ENCODE data around the gene DPP6. TPM values are rescaled to one million over a fixed set of nuclear protein-coding genes. Genes with fewer than 3 reads are reported as not detected.

Gene DPP6
- total and polyA plus RNA-seq, 5 donors from 2014 or later: not detected

DNA sequence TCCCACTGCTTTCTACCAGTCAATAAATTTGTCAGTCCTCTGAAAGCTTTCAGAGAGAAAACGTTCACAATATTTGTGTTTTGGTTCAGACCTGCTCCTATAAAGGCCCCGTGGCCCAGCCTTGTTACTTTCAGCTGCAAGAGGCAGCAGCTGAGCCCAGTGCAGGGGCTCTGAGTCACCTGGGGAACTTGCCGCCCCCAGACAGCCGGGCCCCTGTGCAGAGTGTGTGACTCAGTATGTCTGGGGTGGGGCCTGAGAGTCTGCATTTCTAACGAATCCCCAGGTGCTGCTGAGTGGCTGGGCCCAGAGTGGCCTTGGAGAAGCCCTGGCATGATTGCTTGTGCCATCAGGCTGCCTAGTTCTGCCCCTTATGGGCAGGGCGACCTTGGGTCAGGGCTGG, 647.2 kb downstream of the DPP6 start:
- Mint-ChIP-seq H3K36me3 (no peaks in the 10 kb centered on the region), H3K27ac (no peak overlapping the region), H3K4me1 (no peaks in the 10 kb centered on the region), H3K9me3 (peaks cover 1 to 9% (median 4%) of the 10 kb centered on the region in 7 donors), H3K27me3 (peaks cover 5% of the 10 kb centered on the region), H3K4me3 (no peak overlapping the region)
- ATAC-seq (ENCODE audit: low read depth in 2 of 2): no peak
- Histone ChIP-seq H3K27me3 (ENCODE audit: control insufficient read depth, insufficient read depth, low read length) (no peaks in the 10 kb centered on the region), H3K27ac (ENCODE audit: insufficient read depth, low read length, poor library complexity, severe bottlenecking) (no peak overlapping the region), H3K4me1 (ENCODE audit: control insufficient read depth, insufficient read depth, low read length, poor library complexity, severe bottlenecking) (no peaks in the 10 kb centered on the region), H3K9me3 (ENCODE audit: control insufficient read depth in 2 of 2, low read length in 2 of 2) (no peaks in the 10 kb centered on the region), H3K36me3 (ENCODE audit: control insufficient read depth, insufficient read depth, low read length) (no peaks in the 10 kb centered on the region), H3K4me3 (ENCODE audit: low read depth, low read length) (no peak overlapping the region)
- no peak for DNase-seq

DNA sequence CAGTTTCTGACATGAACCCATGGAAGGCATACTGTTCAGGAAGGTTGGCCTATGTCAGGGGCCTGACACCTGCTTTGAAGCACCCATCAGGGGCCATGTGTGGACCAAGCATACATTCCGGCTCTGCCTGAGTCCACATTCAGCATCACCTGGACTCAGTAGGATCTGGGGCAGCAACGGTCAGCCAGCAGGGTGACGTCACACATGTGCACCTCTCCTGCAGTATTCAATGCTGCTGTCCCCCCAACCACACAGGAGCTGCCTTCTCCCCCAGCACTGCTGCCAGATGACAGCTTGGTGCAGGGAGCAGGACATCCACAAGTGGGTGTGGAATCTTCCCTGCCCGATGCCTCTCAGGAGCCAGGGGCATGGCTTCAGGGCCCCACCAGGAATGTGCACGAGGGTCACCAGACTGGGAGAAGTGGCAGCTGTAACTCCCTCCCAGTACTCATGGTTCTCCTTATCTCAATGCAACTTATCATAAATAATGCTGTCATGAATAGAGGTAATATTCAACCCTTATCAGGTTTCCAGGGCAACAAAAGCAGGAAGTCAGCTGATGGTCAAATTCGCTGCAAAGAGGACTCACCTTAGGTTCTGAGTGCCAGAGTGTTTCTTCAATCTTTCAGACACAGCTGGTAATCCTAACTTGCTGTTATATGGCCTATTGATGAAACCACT, 657.8 kb downstream of the DPP6 start:
- H3K9me3 Mint-ChIP-seq: peaks cover 0 to 16% (median 5%) of the 10 kb centered on the region in 7 donors
- no peak overlapping the region for H3K4me3 ChIP-seq (ENCODE audit: low read depth, low read length)
- no peaks in the 10 kb centered on the region for H3K27me3 Mint-ChIP-seq
- no peak overlapping the region for H3K27ac ChIP-seq (ENCODE audit: insufficient read depth, low read length, poor library complexity, severe bottlenecking)
- no peaks in the 10 kb centered on the region for H3K27me3 ChIP-seq (ENCODE audit: control insufficient read depth, insufficient read depth, low read length)
- ATAC-seq (ENCODE audit: low read depth in 2 of 2) (no peak), DNase-seq (no peak)
- H3K4me3 Mint-ChIP-seq: no peak overlapping the region
- H3K27ac Mint-ChIP-seq: no peak overlapping the region
- no peaks in the 10 kb centered on the region for H3K4me1 ChIP-seq (ENCODE audit: control insufficient read depth, insufficient read depth, low read length, poor library complexity, severe bottlenecking)
- H3K36me3 Mint-ChIP-seq: no peaks in the 10 kb centered on the region
- no peaks in the 10 kb centered on the region for H3K4me1 Mint-ChIP-seq
- H3K36me3 ChIP-seq (ENCODE audit: control insufficient read depth, insufficient read depth, low read length): no peaks in the 10 kb centered on the region
- H3K9me3 ChIP-seq (ENCODE audit: control insufficient read depth in 2 of 2, low read length in 2 of 2): peaks cover 0 to 7% of the 10 kb centered on the region in 2 experiments

DNA sequence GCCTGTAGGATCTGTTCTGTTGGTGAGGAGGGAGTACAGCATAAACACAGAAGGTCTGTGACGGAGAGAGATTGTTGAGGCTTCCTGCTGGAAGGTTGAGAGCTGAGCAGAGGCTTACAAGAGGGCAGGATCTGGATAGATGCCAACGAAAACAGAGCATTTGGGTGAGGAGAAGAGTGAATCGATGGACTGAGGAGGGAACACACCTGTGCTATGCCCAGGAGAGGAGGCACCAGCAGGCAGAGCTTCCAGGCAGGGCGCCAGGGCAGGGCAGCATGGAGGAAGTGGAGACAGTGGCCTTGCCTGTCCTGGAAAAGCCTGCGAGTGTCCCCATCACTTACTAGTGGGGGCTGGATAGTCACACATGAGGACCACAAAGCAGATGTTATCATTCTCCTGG, 667.8 kb downstream of the DPP6 start:
- no peak overlapping the region for H3K4me3 Mint-ChIP-seq
- no peaks in the 10 kb centered on the region for H3K27me3 Mint-ChIP-seq
- Histone ChIP-seq H3K4me1 (ENCODE audit: control insufficient read depth, insufficient read depth, low read length, poor library complexity, severe bottlenecking) (no peaks in the 10 kb centered on the region), H3K4me3 (ENCODE audit: low read depth, low read length) (no peak overlapping the region), H3K27ac (ENCODE audit: insufficient read depth, low read length, poor library complexity, severe bottlenecking) (no peak overlapping the region), H3K9me3 (ENCODE audit: control insufficient read depth in 2 of 2, low read length in 2 of 2) (no peaks in the 10 kb centered on the region), H3K36me3 (ENCODE audit: control insufficient read depth, insufficient read depth, low read length) (no peaks in the 10 kb centered on the region), H3K27me3 (ENCODE audit: control insufficient read depth, insufficient read depth, low read length) (no peaks in the 10 kb centered on the region)
- H3K36me3 Mint-ChIP-seq: no peaks in the 10 kb centered on the region
- no peak overlapping the region for H3K27ac Mint-ChIP-seq
- peaks cover under 1 to 15% (median 4%) of the 10 kb centered on the region in 7 donors for H3K9me3 Mint-ChIP-seq
- no peak for ATAC-seq (ENCODE audit: low read depth in 2 of 2)
- no peaks in the 10 kb centered on the region for H3K4me1 Mint-ChIP-seq
- DNase-seq: no peak

DNA sequence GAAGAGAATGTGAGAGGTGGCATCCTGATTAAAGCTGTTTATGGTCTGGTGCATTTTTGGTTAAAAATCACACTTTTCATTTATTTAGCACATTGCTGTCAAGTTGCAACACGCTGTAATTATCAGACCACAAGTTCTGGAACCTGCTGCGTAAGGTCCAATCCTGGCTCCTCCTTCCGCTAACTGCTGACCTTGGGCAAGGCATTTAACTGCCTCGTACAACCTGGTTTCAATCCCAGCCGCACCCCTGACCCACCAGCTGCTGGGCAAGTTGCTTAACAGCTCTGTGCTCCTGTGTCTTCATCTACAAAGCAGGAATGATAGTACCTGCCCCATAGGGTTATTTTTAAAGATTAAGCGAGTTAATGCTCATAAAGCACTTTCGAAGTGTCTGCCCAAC, 668.9 kb downstream of the DPP6 start:
- no peak for ATAC-seq (ENCODE audit: low read depth in 2 of 2)
- Histone ChIP-seq H3K36me3 (ENCODE audit: control insufficient read depth, insufficient read depth, low read length) (no peaks in the 10 kb centered on the region), H3K4me1 (ENCODE audit: control insufficient read depth, insufficient read depth, low read length, poor library complexity, severe bottlenecking) (no peaks in the 10 kb centered on the region), H3K4me3 (ENCODE audit: low read depth, low read length) (no peak overlapping the region), H3K27me3 (ENCODE audit: control insufficient read depth, insufficient read depth, low read length) (no peaks in the 10 kb centered on the region), H3K9me3 (ENCODE audit: control insufficient read depth in 2 of 2, low read length in 2 of 2) (peaks cover 0 to 2% of the 10 kb centered on the region in 2 experiments), H3K27ac (ENCODE audit: insufficient read depth, low read length, poor library complexity, severe bottlenecking) (no peak overlapping the region)
- Mint-ChIP-seq H3K27me3 (no peaks in the 10 kb centered on the region), H3K27ac (no peak overlapping the region), H3K4me1 (no peaks in the 10 kb centered on the region), H3K9me3 (peaks cover 5 to 18% (median 8%) of the 10 kb centered on the region in 7 donors), H3K4me3 (no peak overlapping the region), H3K36me3 (no peaks in the 10 kb centered on the region)
- no peak for DNase-seq

DNA sequence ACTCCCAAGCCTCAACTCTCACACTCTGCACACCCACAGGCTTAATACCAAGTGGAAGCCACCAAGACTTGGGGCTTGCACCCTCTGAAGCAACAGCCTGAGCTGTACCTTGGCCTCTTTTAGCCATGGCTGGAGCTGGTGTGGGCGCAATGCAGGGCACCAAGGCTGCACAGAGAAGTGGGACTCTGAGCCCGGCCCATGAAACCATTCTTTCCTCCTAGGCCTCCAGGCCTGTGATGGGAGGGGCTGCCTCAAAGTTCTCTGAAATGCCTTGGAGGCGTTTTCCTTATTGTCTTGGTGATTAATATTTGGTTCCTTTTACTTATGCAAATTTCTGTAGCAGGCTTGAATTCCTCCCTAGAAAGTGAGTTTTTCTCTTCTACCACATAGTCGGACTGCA, 674.2 kb downstream of the DPP6 start:
- H3K9me3 ChIP-seq (ENCODE audit: control insufficient read depth in 2 of 2, low read length in 2 of 2): peaks cover 0 to 12% of the 10 kb centered on the region in 2 experiments
- H3K27me3 Mint-ChIP-seq: no peaks in the 10 kb centered on the region
- H3K4me3 ChIP-seq (ENCODE audit: low read depth, low read length): no peak overlapping the region
- ATAC-seq (ENCODE audit: low read depth in 2 of 2) (no peak), DNase-seq (no peak)
- peaks cover 6 to 18% (median 10%) of the 10 kb centered on the region in 7 donors for H3K9me3 Mint-ChIP-seq
- H3K27me3 ChIP-seq (ENCODE audit: control insufficient read depth, insufficient read depth, low read length): no peaks in the 10 kb centered on the region
- H3K36me3 Mint-ChIP-seq: no peaks in the 10 kb centered on the region
- H3K27ac ChIP-seq (ENCODE audit: insufficient read depth, low read length, poor library complexity, severe bottlenecking): no peak overlapping the region
- H3K36me3 ChIP-seq (ENCODE audit: control insufficient read depth, insufficient read depth, low read length): no peaks in the 10 kb centered on the region
- H3K27ac Mint-ChIP-seq: no peak overlapping the region
- H3K4me1 ChIP-seq (ENCODE audit: control insufficient read depth, insufficient read depth, low read length, poor library complexity, severe bottlenecking): no peaks in the 10 kb centered on the region
- no peaks in the 10 kb centered on the region for H3K4me1 Mint-ChIP-seq
- no peak overlapping the region for H3K4me3 Mint-ChIP-seq

DNA sequence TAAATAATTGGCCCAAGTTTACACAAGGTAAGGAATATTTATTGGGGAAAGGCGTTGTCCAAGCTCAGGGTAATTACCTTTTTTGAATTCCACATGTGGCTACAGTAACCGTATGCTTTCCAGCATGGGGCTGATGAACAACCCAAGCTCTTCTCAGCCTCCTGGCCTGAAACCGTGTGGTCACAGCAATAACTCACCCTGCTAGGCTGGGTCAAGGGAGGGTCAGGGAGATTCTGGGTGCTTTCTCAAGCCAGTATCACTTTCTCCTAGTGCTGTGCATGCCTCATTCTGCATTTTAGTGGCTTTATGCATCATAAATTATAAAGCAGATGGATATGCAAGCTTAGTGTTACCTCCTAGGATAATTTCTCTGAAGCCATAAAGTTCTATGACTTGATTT, 676.9 kb downstream of the DPP6 start:
- H3K4me3 ChIP-seq (ENCODE audit: low read depth, low read length): no peak overlapping the region
- peaks cover 0 to 12% of the 10 kb centered on the region in 2 experiments for H3K9me3 ChIP-seq (ENCODE audit: control insufficient read depth in 2 of 2, low read length in 2 of 2)
- H3K36me3 ChIP-seq (ENCODE audit: control insufficient read depth, insufficient read depth, low read length): no peaks in the 10 kb centered on the region
- H3K4me1 ChIP-seq (ENCODE audit: control insufficient read depth, insufficient read depth, low read length, poor library complexity, severe bottlenecking): no peaks in the 10 kb centered on the region
- H3K4me3 Mint-ChIP-seq: no peak overlapping the region
- H3K9me3 Mint-ChIP-seq: peaks cover 6 to 18% (median 10%) of the 10 kb centered on the region in 7 donors
- H3K36me3 Mint-ChIP-seq: no peaks in the 10 kb centered on the region
- no peak for DNase-seq
- no peaks in the 10 kb centered on the region for H3K27me3 Mint-ChIP-seq
- no peaks in the 10 kb centered on the region for H3K27me3 ChIP-seq (ENCODE audit: control insufficient read depth, insufficient read depth, low read length)
- no peaks in the 10 kb centered on the region for H3K4me1 Mint-ChIP-seq
- H3K27ac Mint-ChIP-seq: no peak overlapping the region
- no peak for ATAC-seq (ENCODE audit: low read depth in 2 of 2)
- no peak overlapping the region for H3K27ac ChIP-seq (ENCODE audit: insufficient read depth, low read length, poor library complexity, severe bottlenecking)

DNA sequence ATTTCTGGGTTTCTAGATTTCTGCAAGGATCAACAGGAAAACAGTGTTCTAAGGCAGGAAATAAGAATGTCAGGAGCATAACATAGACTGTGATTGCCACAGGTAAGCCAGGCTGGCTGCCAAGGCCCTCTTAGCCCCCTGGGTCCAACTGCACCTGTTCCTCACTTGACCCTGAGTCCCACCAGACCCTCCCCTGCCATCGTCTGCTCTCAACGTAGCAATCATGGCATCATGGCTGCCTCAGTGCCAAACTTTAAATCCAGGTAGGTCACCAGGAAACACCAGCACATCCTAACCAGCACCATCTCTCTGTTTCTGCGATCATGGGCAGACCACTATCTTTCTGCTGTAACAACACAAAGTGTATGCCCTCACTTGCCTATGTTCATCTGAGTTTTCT, 683.6 kb downstream of the DPP6 start:
- no peaks in the 10 kb centered on the region for H3K9me3 ChIP-seq (ENCODE audit: control insufficient read depth in 2 of 2, low read length in 2 of 2)
- DNase-seq: no peak

DNA sequence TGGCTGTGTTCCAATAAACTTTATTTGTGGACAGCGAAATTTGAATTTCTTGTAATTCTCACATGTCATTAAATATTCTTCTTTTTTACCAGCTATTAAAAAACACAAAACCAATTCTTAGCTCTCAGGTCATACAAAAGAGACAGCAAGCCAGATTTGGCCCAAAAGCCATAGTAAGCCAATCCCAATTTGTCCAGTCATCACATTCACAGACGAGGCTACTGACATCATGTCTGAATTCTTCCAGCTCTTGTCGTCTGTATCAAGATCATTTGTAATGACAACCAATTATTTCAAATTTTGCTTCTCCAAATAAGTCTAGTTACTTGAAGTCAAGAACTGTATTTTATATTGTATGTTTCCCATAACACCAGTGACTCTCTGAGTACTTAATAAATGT, 684.2 kb downstream of the DPP6 start:
- no peaks in the 10 kb centered on the region for H3K27me3 ChIP-seq (ENCODE audit: control insufficient read depth, insufficient read depth, low read length)
- Mint-ChIP-seq H3K4me3 (no peak overlapping the region), H3K4me1 (no peaks in the 10 kb centered on the region), H3K9me3 (no peaks in the 10 kb centered on the region), H3K27me3 (no peaks in the 10 kb centered on the region), H3K36me3 (no peaks in the 10 kb centered on the region), H3K27ac (no peak overlapping the region)
- no peaks in the 10 kb centered on the region for H3K9me3 ChIP-seq (ENCODE audit: control insufficient read depth in 2 of 2, low read length in 2 of 2)
- DNase-seq: no peak
- no peak overlapping the region for H3K27ac ChIP-seq (ENCODE audit: insufficient read depth, low read length, poor library complexity, severe bottlenecking)
- H3K36me3 ChIP-seq (ENCODE audit: control insufficient read depth, insufficient read depth, low read length): no peaks in the 10 kb centered on the region
- H3K4me3 ChIP-seq (ENCODE audit: low read depth, low read length): no peak overlapping the region
- H3K4me1 ChIP-seq (ENCODE audit: control insufficient read depth, insufficient read depth, low read length, poor library complexity, severe bottlenecking): no peaks in the 10 kb centered on the region
- no peak for ATAC-seq (ENCODE audit: low read depth in 2 of 2)

More for the DNA sequence above, 683.6 kb downstream of the DPP6 start:
- Mint-ChIP-seq H3K36me3 (no peaks in the 10 kb centered on the region), H3K4me1 (no peaks in the 10 kb centered on the region), H3K27me3 (no peaks in the 10 kb centered on the region), H3K9me3 (peaks cover 0 to 2% (median 0%) of the 10 kb centered on the region in 7 donors), H3K4me3 (no peak overlapping the region), H3K27ac (no peak overlapping the region)
- ATAC-seq (ENCODE audit: low read depth in 2 of 2): no peak
- no peak overlapping the region for H3K4me3 ChIP-seq (ENCODE audit: low read depth, low read length)
- no peak overlapping the region for H3K27ac ChIP-seq (ENCODE audit: insufficient read depth, low read length, poor library complexity, severe bottlenecking)
- no peaks in the 10 kb centered on the region for H3K4me1 ChIP-seq (ENCODE audit: control insufficient read depth, insufficient read depth, low read length, poor library complexity, severe bottlenecking)
- no peaks in the 10 kb centered on the region for H3K36me3 ChIP-seq (ENCODE audit: control insufficient read depth, insufficient read depth, low read length)
- H3K27me3 ChIP-seq (ENCODE audit: control insufficient read depth, insufficient read depth, low read length): no peaks in the 10 kb centered on the region
